Stimulated activated CD4-positive, alpha-beta T cell treated with anti-CD3 and anti-CD28 coated beads, Interleukin-2, amount 100 ng/mL, for 24 hours (primary cell): Measurements from ENCODE around the gene MARCHF4.
"Not testable (repeated sequence)": the region's sequence is repeated elsewhere in the genome, so short reads cannot be mapped to it uniquely, and the experiment has no call there.

Source experiments
- DNase-seq, 2 donors: peaks; one replicate each; pipeline ENCODE4 v3.0.0-alpha.2; 2020

Gene MARCHF4

DNA sequence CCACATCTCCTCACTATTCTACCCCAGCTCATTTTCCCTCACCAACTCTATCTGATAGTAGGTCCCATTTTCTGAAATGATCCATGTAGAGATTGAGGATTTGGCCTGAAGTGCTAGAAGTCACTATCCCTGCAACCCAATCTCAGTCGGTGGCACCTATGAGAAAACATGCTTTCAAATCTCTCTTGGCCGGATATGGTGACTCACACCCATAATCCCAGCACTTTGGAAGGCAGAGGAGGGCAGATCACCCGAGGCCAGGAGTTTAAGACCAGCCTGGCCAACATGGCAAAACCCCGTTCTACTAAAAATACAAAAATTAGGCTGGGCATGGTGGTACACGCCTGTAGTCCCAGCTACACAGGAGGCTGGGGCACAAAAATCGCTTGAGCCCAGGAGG is 19.1 kb upstream of the MARCHF4 start:
- DNase-seq, result no peak

DNA sequence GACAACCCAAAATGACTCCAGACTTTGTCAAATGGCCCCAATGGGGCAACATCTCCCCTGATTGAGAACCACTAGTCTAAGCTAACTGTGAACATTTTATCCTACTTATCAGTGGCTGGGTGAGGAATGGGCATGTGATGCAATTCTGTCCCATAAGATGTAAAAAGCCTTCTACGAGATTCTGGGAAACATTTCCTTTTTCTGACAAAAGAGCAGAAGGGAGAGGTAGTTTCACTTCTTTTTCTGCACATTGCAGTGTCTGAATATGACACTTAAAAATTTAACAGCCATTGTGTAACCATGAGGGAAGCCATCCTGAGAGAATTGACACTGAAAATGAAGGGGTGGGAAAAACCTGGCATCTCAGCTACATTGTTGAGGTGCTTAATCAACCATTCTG is 17.3 kb upstream of the MARCHF4 start:
- no peak for DNase-seq

DNA sequence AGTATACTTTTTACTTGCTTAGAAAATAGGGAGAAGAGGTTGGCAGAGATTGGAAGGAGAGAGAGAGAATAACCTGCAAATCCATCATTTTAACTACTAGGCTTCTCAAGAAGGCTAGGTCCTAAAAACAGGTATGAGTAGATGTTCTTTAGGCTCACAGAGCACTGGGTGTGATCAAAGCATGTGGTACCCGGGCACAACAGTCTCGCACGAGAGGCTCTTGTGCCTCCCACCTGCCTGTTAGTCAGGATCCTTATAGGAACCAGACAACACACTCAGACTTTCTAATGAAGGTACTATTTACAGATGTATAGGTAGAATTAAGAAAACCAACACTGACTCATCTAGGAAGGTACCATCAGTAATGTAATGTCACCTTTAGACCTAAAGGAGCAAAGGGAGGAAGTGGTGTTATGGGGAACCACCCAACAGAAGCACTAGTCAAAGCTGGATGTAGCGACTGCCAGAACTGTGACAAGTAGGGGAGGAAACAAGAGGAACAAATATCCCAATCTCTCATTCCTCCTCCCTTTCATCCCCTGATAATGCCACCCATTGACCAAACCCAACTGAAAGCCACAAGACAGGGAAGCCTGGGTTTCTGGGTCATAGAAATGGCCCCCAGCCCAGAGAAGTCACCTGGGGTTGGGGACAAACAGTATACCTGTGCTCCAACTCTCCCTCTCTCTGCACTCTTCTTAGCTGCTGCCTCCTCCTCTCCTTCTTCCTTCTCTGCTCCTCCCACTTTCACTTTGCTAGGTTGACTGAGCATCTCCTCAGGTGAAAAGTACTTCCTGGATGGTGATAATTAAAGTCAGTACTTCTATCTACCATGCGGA is 16.0 kb upstream of the MARCHF4 start:
- DNase-seq, result peak in 1 of 2 donors; percentile 18

DNA sequence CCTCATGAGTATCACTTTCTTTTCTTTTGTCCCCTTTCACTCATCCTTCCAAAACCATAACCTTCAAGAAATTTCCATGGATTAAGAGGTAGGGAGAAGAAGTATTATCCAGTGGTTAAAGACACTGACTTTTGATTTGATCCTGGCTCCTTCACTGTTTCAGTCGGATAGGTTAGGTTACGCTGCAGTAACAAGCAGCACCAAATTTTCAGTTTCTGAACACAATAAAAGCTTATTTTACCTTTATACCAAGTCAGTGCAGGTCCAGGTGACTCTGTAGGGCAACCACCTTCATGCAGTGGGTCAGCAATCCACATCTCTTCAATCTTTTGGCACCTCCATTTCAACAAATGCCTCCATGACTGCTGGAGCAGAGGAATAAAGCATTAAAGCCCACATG is 15.0 kb upstream of the MARCHF4 start:
- DNase-seq, result no peak

DNA sequence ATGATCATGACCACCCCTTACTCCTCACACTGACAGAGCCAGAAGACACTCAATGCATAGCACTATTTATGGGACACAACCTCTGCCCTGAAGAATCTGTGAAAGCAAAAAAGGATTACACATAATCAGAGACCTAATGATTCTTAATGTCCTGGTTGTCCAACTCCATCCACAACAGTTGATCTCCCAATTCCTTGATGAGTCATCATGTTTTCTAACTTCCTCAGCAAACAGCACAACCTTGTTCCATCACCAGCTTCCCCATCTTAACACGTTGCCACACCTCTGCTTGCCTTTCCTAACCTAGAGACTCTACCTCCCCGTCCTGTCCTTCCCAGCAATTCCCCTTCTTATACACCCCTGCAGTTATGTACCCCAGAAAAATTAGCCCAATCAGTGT is 13.2 kb upstream of the MARCHF4 start:
- DNase-seq, result no peak

DNA sequence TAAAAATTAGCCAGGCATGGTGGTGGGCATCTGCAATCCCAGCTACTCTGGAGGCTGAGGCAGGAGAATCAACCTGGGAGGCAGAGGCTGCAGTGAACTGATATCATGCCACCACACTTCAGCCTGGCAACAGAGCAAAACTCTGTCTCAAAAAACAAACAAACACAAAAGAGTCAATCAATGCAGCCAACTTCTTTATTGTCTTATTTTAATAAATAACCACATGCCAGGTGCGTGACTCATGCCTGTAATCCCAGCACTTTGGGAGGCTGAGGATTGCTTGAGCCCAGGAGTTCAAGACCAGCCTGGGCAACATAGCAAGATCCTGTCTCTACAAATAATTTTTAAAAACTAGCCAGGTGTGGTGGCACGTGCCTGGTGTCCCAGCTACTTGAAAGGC is 12.1 kb upstream of the MARCHF4 start:
- DNase-seq, result not testable (repeated sequence)

DNA sequence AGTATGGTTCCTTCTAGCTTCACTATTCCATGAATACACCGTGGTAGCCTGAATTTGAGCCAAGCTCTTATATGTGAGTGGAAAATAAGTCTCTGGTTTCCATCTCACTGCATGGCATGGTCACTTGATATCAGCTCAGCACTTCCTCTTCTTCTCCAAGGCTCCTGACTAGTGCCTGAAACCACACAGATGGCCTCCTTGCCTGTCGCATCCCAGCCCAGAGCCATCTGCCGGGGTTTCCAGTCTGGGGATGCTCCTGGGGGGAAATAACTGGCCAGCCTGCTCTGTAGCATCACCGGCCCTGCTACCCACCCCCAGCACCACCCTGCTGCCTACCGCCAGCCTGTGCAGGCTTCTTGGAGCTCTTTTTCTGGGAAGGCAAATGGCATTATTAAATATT is 7.7 kb upstream of the MARCHF4 start:
- no peak for DNase-seq

DNA sequence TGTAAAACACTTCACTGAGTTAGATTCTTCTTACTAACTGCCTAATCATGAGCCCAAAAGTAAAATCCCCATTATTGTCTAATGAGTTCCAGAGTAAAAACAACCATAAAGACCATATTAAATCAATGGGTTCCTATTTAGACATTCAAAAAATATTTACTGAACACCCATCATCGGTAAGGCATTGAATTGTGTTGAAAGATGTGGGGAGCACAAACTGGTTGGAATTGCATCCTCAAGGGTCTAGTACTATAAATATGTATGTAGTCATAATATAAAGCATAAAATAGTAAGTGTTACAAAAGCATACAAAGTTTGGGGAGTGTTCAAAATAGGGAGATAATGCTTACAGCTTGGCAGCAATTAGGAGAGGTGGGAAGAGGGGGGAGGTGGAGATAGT is 3.0 kb upstream of the MARCHF4 start:
- no peak for DNase-seq

DNA sequence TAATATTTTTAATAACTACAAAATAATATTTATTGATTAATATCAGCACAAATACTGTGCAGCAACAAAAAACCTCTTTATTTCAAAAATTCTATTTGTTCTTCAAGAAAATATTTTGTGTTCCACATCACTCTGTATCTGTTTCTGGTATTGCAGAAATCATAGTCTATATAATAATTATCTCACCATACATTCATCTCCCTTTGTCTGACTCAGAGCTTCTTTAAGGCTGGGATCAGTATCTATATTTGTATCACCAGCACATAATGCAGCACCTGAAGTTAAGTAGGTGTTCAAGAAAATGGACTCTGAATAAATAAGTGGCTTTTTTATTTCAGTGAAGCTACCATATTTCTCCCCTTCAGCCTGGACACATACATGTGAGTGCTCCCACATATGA is 1.6 kb upstream of the MARCHF4 start:
- no peak for DNase-seq

DNA sequence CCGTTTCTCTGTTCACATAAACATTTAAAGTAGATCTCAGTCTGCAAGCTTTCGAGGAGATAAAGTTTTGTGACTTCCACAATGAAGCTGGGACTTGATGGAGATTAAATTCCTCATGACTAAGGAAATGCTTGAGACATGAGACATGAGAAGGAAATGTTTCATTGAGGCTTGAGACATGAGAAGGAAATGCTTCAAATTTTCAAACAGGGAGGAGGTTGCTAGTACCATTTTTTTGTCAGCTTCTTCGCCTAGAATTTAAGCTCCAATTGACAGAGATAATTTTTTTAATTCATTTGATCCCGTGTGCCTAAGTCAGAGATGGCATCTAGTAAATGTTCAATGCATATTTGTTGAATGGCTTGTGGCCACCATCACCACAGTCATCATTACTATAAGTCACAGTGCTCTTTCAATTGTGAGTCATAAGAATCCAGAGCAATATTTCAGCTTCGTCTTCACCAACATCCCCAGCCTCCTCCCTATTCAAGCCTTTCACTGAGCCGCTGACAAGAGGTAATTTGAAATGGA is 543 bp upstream of the MARCHF4 start:
- no peak for DNase-seq

DNA sequence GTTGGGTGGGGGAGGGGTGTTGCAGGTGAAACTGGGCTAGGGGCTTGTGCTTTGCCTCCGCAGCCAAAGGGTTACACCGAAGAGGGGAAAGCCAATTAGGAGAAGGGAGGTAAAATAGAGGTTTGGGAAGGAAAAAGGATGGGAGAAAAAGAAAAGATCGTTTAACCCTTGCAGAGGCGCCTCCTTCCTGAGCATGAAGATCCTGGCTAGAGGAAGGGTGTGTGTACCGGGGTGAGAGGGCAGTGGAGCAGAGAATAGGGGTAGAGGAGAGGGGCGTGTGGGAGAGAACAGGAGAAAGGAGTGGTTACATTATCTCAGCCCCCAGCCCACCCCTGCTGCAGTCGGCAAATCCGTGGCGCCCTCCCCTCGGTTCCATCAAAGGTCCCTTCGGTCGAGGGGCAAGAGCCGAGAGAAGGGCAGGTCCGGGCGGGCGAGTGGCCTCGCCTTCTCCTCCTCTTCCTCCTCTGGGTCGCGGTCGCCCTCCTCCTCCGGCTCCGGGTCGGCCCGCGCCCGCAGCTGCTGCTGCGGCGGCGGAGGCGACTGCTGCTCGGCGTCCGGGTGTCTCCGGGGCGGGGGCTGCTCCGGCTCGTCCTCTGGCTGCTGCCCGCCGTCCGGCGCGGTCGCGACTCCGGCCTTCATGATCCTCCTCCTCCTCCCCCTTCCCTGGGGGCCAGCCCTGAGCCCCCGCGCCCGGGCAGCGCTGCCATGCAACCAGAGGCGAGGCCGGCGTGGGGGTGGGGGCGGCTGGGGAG is 1.1 kb downstream of the MARCHF4 start:
- DNase-seq, result no peak

DNA sequence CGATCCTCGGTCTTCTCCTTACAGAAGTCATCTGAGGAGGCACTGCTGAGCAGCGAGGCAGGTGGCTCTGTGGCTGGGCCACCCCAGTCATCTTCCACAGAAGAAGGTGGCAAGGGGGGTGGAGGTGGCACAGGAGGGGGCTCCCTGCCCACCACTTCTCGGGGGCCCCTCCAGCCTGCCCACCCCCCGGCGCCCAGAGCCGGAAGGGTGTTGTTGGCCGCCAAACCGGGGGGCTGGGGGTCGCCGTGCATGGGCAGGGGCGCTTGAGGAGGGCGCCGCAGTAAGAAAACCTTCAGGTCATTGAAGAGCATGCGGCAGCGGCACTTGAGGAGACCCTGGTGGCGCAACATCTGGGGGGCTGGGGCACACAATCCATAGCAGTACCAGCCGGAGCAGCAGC is 2.5 kb downstream of the MARCHF4 start:
- DNase-seq, result no peak

DNA sequence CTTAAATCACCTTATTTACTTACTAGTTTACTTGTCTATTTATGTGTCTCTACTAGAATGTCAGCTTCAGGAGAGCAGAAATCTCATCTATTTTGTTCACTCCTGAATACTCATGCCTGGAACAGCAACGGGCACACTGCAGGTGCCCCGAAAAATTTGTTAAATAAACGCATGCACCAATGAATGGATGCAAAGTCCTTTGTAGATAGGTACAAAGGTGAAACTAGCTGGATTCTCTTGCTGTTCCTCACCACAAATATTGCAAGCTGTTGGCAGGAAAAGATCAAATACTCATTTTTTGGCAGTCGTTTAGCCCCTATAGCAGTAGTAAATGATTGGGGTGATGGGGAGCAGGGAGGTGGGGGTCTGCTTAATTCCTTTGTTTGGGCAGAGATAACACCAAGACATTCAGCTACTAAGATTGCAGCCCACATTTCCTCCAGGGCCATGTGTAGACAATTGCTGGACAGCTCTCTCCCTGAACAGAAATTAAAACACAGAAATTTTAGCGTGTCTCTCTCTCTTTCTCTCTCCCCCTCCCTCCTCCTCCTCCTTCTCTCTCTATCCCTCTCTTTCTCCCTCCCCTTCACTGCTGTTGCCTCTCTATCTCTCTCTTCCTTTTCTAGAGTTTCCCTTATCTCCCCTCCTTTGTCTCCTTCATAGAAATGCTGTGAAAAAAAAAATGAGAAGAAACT is 5.4 kb downstream of the MARCHF4 start:
- no peak for DNase-seq

DNA sequence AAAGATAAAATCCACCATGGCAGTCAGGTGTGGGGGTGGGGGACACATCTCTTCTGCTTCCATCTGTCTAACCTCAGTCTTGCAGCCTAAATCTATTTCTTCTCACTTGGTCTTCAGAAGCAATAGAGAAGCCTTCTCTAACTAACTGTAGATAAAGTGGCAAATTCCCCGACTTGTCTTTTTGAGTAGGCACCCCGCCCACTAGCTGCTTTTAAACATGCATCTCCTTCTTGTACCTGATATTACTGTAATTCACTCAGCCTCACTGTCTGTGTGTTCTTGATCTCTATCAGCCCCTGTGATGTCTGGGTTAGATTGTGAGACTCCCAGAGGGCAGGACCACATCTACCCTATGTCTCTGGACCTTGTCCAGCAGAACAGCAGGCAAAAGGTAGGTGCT is 6.8 kb downstream of the MARCHF4 start:
- no peak for DNase-seq

DNA sequence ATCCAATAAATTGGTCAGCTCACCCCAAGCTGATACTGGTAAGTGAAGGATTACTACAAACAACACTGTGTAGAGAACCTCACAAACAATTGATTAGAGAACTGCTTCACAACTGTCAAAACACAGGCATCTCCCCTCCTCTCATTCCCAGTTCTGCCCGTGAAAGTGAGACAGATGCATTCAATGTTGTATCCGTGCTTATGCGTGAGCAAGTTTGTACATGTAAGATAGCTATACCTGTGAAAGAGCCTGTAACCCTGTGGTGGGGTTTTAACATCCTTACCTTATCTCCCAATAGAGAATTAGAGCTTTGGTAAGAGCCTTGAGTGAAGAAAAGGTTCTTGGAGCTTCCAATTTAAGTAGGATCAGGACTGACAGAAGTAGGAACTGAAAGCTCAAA is 9.1 kb downstream of the MARCHF4 start:
- DNase-seq, result no peak

DNA sequence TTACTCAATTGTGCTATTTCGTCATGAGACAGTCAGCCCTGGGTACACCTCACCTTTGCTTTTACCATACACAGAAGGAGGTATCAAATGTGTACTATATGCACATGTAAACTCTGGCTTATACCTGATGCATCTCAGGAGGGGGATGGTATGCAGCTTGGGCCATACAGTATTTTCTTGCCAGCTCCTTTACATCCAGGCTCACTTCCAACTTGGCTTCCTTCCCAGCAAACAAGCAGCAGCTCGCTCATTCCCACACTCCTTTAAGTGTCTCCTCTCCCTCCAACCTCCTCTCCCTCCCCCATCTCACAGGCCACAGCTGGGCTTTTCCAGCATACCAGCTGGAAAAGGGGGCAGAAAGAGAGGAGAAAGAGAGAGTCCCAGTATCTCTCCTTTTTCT is 9.6 kb downstream of the MARCHF4 start:
- no peak for DNase-seq

DNA sequence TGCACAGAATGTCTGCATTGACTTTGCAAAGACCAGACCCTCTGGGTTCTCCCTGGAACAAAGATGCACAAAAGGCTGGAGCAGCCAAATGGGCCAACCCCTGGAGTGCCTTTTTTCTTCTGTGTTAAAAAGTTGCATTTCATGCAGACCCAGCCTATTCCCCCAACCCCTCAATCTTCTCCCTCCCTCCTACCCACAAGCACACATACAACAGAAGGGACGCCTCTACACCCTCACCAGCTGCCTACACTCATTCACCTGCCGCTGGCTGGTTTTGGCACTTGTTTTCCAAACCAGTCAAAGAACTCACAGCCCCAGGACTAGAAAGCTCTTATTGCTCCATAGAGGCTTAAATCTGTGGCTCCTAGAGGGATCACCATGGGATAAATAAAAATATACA is 16.6 kb downstream of the MARCHF4 start:
- DNase-seq, result no peak

DNA sequence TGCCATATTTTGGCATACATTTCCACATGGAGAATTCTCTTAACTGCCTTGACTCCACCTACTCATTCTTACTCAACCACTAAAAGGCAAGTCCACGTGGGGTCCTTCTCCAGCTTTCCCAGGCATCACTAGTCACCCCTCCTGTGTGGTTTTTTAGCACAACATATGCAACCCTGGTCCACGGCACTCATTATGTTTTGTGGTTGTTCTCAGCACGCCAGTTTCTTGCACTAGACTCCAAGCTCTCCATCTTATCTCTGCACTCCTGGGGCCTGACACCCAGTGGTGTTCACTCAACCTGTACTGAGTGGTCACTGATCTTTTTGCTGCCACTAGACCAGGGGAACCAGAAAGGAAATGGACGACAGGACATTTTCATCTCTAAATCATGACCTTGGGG is 18.0 kb downstream of the MARCHF4 start:
- DNase-seq, result no peak

DNA sequence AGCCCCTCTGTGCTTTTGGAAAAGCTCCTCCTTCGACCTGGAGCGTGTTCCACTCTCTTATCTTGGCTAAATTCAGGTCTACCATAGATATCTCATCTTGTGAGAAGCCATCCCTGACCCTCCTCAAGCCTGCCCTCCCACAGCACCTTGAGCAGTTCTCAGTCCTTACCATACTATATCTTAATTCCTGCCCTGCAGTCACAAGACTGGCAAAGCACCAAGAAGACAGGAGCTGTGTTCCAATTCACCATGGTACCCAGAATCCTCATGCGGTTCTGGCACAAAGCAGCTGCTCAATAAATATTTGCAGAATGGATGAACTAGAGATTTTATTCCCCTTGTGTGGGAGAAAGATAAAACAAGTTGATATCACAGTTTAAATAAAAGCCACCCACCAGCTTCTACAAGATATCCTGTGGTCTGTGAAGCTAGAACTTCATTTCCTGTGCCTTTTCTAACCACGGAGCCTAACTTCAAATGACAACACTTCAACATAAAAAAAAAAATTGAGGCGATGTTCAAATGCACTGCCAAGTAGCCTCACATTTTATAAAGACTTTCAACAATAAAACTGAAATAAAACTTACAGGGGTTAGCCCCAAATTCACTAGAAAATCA is 19.5 kb downstream of the MARCHF4 start:
- DNase-seq, result no peak

DNA sequence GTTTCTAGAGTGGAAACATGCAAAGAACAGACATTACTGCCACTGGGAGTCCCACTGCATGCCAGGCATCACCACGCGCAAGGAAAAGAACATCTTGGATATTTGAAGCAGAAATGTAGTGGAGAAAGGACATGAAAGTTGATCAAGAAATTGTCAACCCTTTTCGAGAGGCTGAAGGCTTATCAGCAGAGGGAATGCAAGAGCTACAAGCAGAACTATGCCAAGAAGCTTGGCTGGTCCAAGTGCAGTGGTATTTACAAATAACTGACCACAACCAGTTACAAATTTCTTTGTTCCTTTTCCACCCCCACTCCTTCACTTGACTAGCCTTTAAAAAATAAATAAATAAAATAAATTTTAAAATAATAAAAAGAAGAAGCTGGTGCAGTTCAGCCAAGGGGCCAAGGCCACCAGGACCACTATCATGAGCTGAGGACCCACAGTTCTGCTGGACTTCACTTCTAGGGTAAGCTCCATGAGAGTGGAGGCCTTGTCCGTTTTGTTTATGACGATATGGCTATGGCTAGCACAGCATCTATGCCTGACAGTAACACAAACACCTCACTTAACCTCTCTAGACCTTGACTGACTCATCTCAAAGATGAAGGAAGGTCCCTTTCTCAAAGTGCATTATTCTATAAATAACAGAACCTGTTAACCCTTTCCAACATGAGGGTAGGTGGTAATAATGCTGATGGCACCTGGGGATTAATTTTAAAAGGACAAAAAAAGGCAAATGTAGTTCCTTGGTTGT is 20.9 kb downstream of the MARCHF4 start:
- no peak for DNase-seq

DNA sequence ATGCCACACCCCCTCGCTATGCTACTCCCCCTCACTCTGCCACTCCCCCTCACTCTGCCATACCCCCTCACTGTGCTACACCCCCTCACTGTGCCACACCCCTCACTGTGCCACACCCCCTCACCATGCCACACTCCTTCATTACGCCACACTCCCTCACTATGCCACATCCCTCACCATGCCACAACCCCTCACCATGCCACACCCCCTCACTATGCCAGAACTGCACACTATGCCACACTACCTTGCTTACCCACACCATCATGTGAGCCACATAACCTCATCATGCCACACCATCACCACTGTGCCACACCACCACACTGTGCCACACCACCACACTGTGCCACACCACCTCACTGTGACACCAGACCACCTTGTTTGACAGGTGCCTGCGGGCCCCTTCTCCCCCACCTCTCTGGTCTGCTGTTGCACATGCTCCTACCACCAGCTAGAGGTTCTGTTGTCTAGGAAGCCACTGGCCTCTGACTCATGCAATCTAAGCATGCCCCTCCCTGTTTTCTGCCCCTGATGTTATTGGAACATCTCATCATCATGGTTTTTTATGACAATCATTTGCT is 22.0 kb downstream of the MARCHF4 start:
- peak; percentile 17 to 33 for DNase-seq

DNA sequence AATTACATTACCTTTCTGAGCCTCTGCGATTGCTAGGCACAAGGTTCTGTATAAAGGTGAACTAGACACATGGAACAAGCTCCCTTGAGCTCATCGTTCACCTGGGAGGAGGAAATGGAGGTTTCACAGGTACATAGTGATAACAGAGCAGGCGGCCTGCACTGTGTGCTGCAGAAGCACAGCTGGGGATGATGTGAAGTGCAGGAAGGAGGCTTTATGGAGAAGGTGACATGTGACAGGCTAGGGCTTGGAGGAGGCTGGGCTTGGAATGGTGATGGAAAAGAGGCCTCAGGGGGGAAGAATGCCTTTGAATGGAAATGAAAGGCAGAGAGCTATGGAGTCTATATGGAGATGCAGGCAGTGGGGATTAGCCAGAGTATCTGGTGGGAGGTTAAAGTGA is 22.9 kb downstream of the MARCHF4 start:
- no peak for DNase-seq
